GM13977 (cell line): ENCODE results near the gene WDR36.
"Not testable (repeated sequence)": the region's sequence is repeated elsewhere in the genome, so short reads cannot be mapped to it uniquely, and the experiment has no call there.

Experiments used
- DNase-seq: peaks from one replicate; pipeline ENCODE4 v3.0.0; 2012; ENCODE audit warnings: low spot score
- in situ Hi-C: fragments of 300-500 bp; cut with MboI; formaldehyde crosslinking; loops from one replicate; pipeline ENCODE4 v1.12.0; 2022; ENCODE audit warnings: low sequenced_read_pairs, low pct_unique_long_range_greater_than_20kb, mixed read lengths, inconsistent platforms; ENCODE audit not compliant: unreplicated experiment
- TF ChIP-seq, protein P1 (sequence below): IDR thresholded peaks from 2 replicates; pipeline ENCODE4 v1.5.1; 2012; ENCODE audit warnings: mild to moderate bottlenecking, control low read depth; ENCODE audit not compliant: insufficient read depth; ENCODE audit errors: extremely low read depth, missing control alignments

Gene WDR36

GRCh38 chr5:111135946-111136345 is 43.8 kb downstream of the WDR36 start:
- in situ Hi-C loops: no loop called here
- DNase-seq: no peak
- TF ChIP-seq, protein P1, sequence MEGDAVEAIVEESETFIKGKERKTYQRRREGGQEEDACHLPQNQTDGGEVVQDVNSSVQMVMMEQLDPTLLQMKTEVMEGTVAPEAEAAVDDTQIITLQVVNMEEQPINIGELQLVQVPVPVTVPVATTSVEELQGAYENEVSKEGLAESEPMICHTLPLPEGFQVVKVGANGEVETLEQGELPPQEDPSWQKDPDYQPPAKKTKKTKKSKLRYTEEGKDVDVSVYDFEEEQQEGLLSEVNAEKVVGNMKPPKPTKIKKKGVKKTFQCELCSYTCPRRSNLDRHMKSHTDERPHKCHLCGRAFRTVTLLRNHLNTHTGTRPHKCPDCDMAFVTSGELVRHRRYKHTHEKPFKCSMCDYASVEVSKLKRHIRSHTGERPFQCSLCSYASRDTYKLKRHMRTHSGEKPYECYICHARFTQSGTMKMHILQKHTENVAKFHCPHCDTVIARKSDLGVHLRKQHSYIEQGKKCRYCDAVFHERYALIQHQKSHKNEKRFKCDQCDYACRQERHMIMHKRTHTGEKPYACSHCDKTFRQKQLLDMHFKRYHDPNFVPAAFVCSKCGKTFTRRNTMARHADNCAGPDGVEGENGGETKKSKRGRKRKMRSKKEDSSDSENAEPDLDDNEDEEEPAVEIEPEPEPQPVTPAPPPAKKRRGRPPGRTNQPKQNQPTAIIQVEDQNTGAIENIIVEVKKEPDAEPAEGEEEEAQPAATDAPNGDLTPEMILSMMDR: no peak

DNA sequence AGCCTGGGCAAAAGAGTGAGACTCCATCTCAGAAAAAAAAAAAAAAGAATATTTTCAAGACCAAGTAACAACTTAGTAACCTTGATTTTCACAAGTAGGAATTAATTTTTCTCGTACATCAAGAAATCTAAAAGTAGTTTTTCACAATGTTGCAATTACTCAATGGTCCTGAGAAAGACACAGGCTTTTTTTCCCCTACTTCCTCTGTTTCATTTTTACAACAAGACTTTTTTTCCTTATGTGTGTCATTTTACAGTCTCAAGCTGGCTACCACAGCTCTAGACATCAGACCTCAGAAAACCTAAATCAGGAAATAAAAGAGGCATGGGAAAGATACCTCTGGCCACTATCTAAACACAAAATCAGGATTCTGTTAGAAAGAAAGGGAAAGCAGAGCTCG is 45.9 kb downstream of the WDR36 start:
- no peak for DNase-seq
- TF ChIP-seq, protein P1: no peak
- in situ Hi-C loops: no loop called here

- DNase-seq, in situ Hi-C loops: not testable (repeated sequence)
These were observed 49.3 kb downstream of the WDR36 start for GRCh38 chr5:111141471-111141870.

DNA sequence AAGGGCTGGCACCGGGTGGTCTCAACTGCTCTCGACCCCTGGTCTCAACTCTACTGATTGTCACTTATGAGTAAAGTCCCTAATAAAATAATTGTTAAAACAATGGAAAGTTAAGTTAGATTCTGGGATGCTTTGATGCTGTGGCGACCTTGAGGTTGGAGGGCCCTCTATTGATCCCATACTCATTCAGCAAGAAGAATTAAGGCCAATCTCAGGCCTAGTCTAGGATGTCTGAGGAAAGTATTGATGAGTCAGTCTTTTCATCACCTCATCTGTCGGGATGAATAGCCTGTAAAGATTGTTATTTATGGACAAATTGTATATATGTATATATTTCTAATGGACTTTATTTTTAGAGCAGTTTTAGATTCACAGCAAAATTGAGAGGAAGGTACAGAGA is 50.8 kb downstream of the WDR36 start:
- TF ChIP-seq, protein P1: peak; percentile 27
- in situ Hi-C loops: no loop called here
- DNase-seq: no peak

DNA sequence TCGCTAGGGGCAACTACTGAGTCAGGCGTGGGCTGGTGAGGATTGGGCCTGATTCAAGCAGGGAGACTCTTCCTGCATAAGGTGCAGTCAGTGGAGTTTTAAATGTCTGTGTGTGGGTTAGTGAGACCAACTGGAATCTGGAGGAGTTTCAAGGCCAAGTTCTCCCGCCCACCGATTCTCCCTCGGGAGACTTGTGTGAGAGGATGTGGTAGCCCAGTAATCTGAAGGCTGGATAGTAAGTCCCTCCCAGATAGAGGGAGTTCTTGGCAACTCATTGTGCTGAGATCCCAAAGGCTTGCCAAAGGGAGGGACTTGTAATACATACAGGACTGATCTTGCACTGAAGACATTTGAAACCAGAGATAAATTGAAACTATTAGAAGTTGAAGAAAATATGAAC is 51.8 kb downstream of the WDR36 start:
- TF ChIP-seq, protein P1: no peak
- DNase-seq: no peak
- in situ Hi-C loops: no loop called here

DNA sequence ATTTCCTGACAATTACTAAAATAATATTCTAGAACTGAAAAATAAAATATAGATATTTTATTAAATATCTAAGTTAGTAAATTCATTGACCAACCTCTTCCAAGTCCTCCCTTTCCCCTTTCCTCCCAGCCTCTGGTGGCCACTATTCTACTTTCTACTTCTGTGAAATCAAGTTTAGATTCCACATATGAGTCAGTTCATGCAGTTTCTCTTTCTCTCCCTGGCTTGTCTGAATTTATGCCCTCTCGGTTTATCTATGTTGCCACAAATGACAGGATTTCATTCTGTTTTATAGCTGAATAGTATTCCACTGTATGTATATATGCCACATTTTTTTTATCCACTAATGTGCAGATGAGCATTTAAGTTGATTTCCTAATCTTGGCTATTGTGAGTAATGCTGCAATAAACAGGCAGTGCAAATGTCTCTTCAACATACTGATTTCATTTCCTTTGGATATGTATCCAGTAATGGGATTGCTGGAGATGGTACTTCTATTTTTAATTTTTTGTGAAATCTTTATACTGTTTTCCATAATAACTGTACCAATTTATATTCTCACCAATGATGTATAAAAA is 52.3 kb downstream of the WDR36 start:
- TF ChIP-seq, protein P1: no peak
- peak; percentile 49 for DNase-seq
- in situ Hi-C loops: no loop called here

DNA sequence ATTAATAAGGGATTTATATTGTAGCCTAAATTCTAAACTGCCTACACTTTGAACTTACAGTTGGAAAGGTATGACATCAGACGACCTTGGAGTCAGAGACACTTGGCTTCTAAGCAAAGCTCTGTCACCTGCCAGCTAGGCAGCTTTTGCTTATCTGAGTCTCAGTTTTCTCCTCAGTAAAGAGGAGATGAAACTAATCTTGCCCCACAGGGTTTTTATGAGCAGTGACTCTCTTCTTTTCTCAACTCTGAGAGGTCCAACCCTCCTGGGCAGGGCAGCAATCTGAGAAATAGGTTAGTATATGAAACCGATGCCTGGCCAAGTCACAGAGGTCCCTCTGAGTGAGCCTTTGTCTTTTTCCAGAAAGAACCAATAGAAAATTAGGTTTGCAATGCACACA is 53.9 kb downstream of the WDR36 start:
- in situ Hi-C loops: no loop called here
- TF ChIP-seq, protein P1: no peak
- no peak for DNase-seq
